Spinal cord (tissue), 10 donors: ENCODE data around the gene PAN3. TPM values are rescaled to one million over a fixed set of nuclear protein-coding genes. Genes with fewer than 3 reads are reported as not detected.
A peak's percentile ranks its signal among the peaks of the same experiment; 100 is the strongest.

Source experiments
- DNase-seq, 6 donors: peaks; one replicate each; pipeline versions ENCODE4 v3.0.0 to v3.0.0-alpha.2; 2013 to 2015; ENCODE audit warnings: low spot score in 6 of 6, low read depth in 4 of 6
- H3K27ac ChIP-seq: one replicate; pipeline ENCODE4 v1.5.1; 2013; ENCODE audit warnings: low read depth, low read length, control low read depth
- H3K27me3 ChIP-seq: one replicate; pipeline ENCODE4 v1.6.1; 2013; ENCODE audit warnings: low read length; ENCODE audit not compliant: control insufficient read depth, insufficient read depth
- H3K36me3 ChIP-seq: one replicate; pipeline ENCODE4 v1.6.1; 2013; ENCODE audit warnings: low read length; ENCODE audit not compliant: control insufficient read depth, insufficient read depth
- H3K4me1 ChIP-seq: one replicate; pipeline ENCODE4 v1.6.1; 2013; ENCODE audit warnings: low read length; ENCODE audit not compliant: control insufficient read depth, insufficient read depth
- H3K4me3 ChIP-seq: one replicate; pipeline ENCODE4 v1.5.1; 2013; ENCODE audit warnings: low read depth, low read length, control low read depth
- H3K9me3 ChIP-seq: one replicate; pipeline ENCODE4 v1.6.1; 2013; ENCODE audit warnings: low read length; ENCODE audit not compliant: control insufficient read depth, insufficient read depth
- WGBS: methylation state at CpG from one replicate; pipeline ENCODE4 v1.1.5; 2013; ENCODE audit warnings: missing lambda C conversion rate; ENCODE audit not compliant: insufficient coverage; 5-methylcytosine and 5-hydroxymethylcytosine counted together
- polyA plus RNA-seq, 2 donors: library from polyadenylated mRNA; unstranded; fragments of 120-200 nt; gene quantifications; one replicate each; pipeline ENCODE4 v1.2.1, GENCODE V29; 2013; ENCODE audit not compliant: insufficient read length in 2 of 2
- total RNA-seq, 2 donors: library from RNA; depleted of rRNA in 1 of 2; stranded (reverse); fragments of 120-200 nt in 1 of 2; fragments of >200 nt in 1 of 2; gene quantifications; one replicate each; pipeline versions ENCODE4 v1.2.3 to v1.2.4, GENCODE V29; 2013 to 2014
- donor health status: healthy.

PAN3 gene
- total and polyA plus RNA-seq, 4 donors, result 28.8 to 42.3 (median 30.6) TPM

GRCh38 chr13:28314879-28315278, 176.5 kb downstream of the PAN3 start:
- peaks cover 5% of the 10 kb centered on the region for H3K4me1 ChIP-seq
- H3K27me3 ChIP-seq, result no peaks in the 10 kb centered on the region
- H3K36me3 ChIP-seq, result no peaks in the 10 kb centered on the region
- H3K4me3 ChIP-seq, result no peak overlapping the region
- WGBS, result 89% methylated on average over 1 of the region's 6 CpGs
- H3K27ac ChIP-seq, result no peak overlapping the region
- no peaks in the 10 kb centered on the region for H3K9me3 ChIP-seq
- no peak for DNase-seq

GRCh38 chr13:28316129-28316528, 177.8 kb downstream of the PAN3 start:
- Histone ChIP-seq H3K9me3 (no peaks in the 10 kb centered on the region), H3K4me1 (peaks cover 5% of the 10 kb centered on the region), H3K4me3 (no peak overlapping the region), H3K36me3 (no peaks in the 10 kb centered on the region), H3K27me3 (no peaks in the 10 kb centered on the region), H3K27ac (no peak overlapping the region)
- DNase-seq, result no peak
- 58% methylated on average over 4 of the region's 5 CpGs for WGBS

DNA sequence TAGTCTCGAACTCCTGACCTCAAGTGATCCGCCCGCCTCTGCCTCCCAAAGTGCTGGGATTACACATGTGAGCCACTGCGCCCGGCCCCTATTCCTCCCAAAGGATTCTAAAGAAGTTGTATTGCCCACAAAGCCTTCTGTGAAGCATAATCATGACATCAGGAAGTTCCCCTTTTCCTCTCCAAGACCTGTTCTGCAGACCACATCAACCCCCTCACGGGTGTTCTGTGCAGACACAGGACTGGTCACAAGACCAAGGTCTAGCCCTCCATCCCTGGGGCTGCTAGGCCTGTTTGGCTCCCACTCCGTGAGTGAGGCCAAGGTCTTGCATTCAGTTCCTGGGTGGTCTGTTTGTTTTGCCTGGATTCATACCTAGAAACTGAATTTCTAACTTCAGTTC, 178.5 kb downstream of the PAN3 start:
- no peaks in the 10 kb centered on the region for H3K9me3 ChIP-seq
- peaks cover 5% of the 10 kb centered on the region for H3K4me1 ChIP-seq
- no peaks in the 10 kb centered on the region for H3K27me3 ChIP-seq
- 89% methylated on average over 6 of the region's 7 CpGs for WGBS
- no peak overlapping the region for H3K27ac ChIP-seq
- H3K36me3 ChIP-seq, result no peaks in the 10 kb centered on the region
- H3K4me3 ChIP-seq, result no peak overlapping the region
- DNase-seq, result no peak

DNA sequence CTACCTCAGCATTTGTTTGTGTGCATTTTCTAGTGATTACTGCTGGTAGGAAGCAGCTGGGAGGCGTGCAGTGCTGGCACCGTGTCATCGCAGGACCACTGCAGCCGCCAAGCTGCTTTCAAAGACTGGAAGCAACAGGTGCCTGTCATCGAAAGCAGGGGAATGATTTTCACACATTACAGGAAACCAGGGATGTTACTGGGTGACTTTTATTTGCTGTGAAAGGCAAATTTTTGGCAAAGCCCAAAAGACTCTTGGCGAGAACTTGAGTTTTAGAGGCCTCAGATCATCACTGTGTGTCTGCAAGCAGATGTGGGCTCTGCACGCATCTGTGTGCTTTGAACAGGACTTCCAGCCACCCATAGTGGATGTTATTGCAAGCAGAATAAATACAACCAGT, 180.2 kb downstream of the PAN3 start:
- Histone ChIP-seq H3K4me3 (no peak overlapping the region), H3K9me3 (no peaks in the 10 kb centered on the region), H3K36me3 (no peaks in the 10 kb centered on the region), H3K27me3 (no peaks in the 10 kb centered on the region), H3K27ac (no peak overlapping the region), H3K4me1 (peaks cover 5% of the 10 kb centered on the region)
- peak in 2 of 6 donors; percentile 54 to 57 for DNase-seq
- WGBS, result 24% methylated on average over 6 of the region's 7 CpGs

DNA sequence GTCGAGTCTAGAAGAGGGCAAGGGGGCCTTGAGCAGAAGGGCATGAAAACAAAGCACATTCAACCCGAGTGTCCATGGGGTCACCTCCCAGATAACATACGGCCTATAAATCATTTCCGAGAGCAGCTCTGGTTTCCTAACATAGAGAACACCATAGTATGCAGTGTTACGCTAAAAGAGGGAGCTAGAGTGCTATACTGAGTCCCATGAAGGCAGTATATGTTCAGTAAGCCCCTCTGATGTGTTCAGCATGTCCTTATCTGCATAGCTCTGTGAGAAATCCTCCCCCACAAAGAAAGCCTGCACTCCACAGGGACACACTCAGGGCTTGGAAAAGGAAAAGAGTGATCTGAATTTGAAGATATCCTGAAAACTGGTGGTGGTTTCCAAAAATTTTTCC, 181.2 kb downstream of the PAN3 start:
- Histone ChIP-seq H3K9me3 (no peaks in the 10 kb centered on the region), H3K27ac (no peak overlapping the region), H3K27me3 (no peaks in the 10 kb centered on the region), H3K36me3 (no peaks in the 10 kb centered on the region), H3K4me3 (no peak overlapping the region), H3K4me1 (peaks cover 5% of the 10 kb centered on the region)
- 70% methylated on average over 3 of the region's 5 CpGs for WGBS
- no peak for DNase-seq

DNA sequence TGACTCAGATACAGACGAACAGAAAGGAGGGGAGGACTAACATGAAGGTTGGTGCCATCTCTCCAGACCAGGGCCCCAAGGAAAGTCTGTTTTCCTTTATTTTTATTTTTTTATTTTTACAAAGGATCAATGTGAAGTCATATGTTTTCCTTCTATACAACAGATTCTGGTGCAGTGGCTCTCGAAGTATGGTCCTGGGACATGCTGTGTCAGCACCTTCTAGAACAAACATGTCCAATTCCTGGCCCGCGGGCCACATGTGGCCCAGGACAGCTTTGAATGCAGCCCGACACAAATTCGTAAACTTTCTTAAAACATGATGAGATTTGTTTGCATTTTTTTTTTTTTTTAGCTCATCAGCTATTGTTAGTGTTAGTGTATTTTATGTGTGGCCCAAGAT, 181.9 kb downstream of the PAN3 start:
- no peaks in the 10 kb centered on the region for H3K36me3 ChIP-seq
- no peak overlapping the region for H3K4me3 ChIP-seq
- no peak overlapping the region for H3K27ac ChIP-seq
- no CpG with 5 or more reads among the region's 6 CpGs for WGBS
- peaks cover 5% of the 10 kb centered on the region for H3K4me1 ChIP-seq
- no peaks in the 10 kb centered on the region for H3K9me3 ChIP-seq
- H3K27me3 ChIP-seq, result no peaks in the 10 kb centered on the region
- no peak for DNase-seq

DNA sequence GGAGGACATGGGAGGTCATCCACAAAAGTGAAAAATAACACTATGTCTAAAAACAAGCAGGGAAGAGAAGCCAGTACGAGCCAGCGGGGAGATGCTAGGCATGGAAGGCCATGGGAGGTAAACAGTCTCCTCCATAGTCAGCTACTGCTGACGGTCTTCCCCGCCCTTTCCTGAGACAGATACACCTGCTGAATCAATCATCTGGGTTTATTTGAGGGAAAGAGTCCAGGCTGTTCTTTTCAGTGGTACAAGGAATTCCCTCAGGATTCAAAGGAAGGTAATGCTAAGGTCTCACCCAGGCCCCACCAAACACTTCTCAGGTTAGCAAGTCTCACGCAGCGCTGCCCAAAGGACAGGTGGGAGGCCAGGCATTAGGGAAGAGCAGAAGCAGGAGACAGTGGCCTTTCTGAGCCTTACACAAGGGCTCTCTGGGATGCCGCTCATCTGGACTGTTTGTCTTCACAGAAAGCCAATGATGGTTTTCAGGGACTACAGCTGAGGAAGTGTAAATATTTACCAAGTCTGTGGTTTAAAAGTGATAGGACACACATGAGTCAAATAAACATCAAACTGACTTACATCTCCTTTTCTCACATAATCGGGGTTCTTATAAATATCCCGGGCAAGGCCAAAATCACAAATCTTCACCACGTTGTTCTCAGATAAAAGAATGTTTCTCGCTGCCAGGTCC, 182.7 kb downstream of the PAN3 start:
- Histone ChIP-seq H3K27ac (no peak overlapping the region), H3K36me3 (no peaks in the 10 kb centered on the region), H3K4me3 (no peak overlapping the region), H3K27me3 (no peaks in the 10 kb centered on the region), H3K9me3 (no peaks in the 10 kb centered on the region), H3K4me1 (peaks cover 5% of the 10 kb centered on the region)
- DNase-seq, result no peak
- WGBS, result 91% methylated on average over 5 of the region's 11 CpGs

- H3K4me3 ChIP-seq, result no peak overlapping the region
- no peak overlapping the region for H3K27ac ChIP-seq
- H3K9me3 ChIP-seq, result no peaks in the 10 kb centered on the region
- no peaks in the 10 kb centered on the region for H3K27me3 ChIP-seq
- 40% methylated on average over 1 of the region's 2 CpGs for WGBS
- peaks cover 5% of the 10 kb centered on the region for H3K4me1 ChIP-seq
- H3K36me3 ChIP-seq, result no peaks in the 10 kb centered on the region
- DNase-seq, result no peak
Measured at GRCh38 chr13:28321756-28322155, 183.4 kb downstream of the PAN3 start.

- WGBS, result 96% methylated on average over 4 of the region's 11 CpGs
- no peak for DNase-seq
- Histone ChIP-seq H3K9me3 (no peaks in the 10 kb centered on the region), H3K36me3 (no peaks in the 10 kb centered on the region), H3K27ac (no peak overlapping the region), H3K4me1 (peaks cover 5% of the 10 kb centered on the region), H3K27me3 (no peaks in the 10 kb centered on the region), H3K4me3 (no peak overlapping the region)
Measured at GRCh38 chr13:28322256-28322905, 184.0 kb downstream of the PAN3 start.

- no peaks in the 10 kb centered on the region for H3K9me3 ChIP-seq
- peak in 2 of 6 donors; percentile 59 to 66 for DNase-seq
- no peaks in the 10 kb centered on the region for H3K27me3 ChIP-seq
- no peak overlapping the region for H3K27ac ChIP-seq
- whole genome bisulfite sequencing, result 45% methylated on average over 3 of the region's 4 CpGs
- H3K36me3 ChIP-seq, result no peaks in the 10 kb centered on the region
- H3K4me1 ChIP-seq, result peaks cover 4% of the 10 kb centered on the region
- H3K4me3 ChIP-seq, result no peak overlapping the region
Measured at GRCh38 chr13:28324181-28324789, 185.9 kb downstream of the PAN3 start.
